ENCODE measurements around the gene OSBPL10. TPM values are rescaled to one million over a fixed set of nuclear protein-coding genes. Genes with fewer than 3 reads are reported as not detected.
A peak's percentile ranks its signal among the peaks of the same experiment; 100 is the strongest.

OSBPL10 gene
- total and polyA plus RNA-seq, 4 donors: 3.9 to 33.0 (median 13.1) TPM

DNA sequence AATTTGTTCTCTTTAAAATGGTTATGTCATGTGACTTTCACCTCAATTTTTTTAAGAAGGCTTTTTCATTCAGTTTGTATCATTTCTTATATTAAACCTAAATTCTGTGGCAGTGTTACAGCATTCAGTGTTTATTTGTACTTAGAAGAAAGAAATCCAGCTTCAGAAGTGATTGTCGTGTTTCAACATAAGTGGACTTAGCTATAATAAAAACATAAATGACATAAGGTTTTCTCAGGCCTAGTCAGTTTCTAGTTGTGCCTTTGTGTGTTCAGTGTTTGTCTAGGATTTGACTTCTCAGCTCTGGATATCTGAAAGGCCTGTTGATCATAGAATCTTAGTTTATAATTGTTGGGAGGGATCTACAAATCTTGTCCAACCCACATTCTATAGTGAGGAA lies 367.9 kb downstream of the OSBPL10 start:
- no peaks in the 10 kb centered on the region for H3K9me3 ChIP-seq (ENCODE audit: control insufficient read depth in 4 of 4, insufficient read depth in 3 of 4, low read length in 3 of 4)
- WGBS, 2 donors: 64 to 72% methylated on average over 1 of the region's 1 CpG
- no peak overlapping the region for H3K4me3 ChIP-seq
- peaks cover 0 to 2% (median 0%) of the 10 kb centered on the region in 4 donors for H3K36me3 ChIP-seq (ENCODE audit: control insufficient read depth in 4 of 4, insufficient read depth in 4 of 4, low read length in 4 of 4)
- H3K27me3 ChIP-seq (ENCODE audit: control insufficient read depth in 3 of 3, insufficient read depth in 3 of 3, low read length in 2 of 3): no peaks in the 10 kb centered on the region
- TF ChIP-seq, protein P1, sequence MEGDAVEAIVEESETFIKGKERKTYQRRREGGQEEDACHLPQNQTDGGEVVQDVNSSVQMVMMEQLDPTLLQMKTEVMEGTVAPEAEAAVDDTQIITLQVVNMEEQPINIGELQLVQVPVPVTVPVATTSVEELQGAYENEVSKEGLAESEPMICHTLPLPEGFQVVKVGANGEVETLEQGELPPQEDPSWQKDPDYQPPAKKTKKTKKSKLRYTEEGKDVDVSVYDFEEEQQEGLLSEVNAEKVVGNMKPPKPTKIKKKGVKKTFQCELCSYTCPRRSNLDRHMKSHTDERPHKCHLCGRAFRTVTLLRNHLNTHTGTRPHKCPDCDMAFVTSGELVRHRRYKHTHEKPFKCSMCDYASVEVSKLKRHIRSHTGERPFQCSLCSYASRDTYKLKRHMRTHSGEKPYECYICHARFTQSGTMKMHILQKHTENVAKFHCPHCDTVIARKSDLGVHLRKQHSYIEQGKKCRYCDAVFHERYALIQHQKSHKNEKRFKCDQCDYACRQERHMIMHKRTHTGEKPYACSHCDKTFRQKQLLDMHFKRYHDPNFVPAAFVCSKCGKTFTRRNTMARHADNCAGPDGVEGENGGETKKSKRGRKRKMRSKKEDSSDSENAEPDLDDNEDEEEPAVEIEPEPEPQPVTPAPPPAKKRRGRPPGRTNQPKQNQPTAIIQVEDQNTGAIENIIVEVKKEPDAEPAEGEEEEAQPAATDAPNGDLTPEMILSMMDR (IDR thresholded peaks at IDR 0.05; ENCODE audit: control extremely low read depth, extremely low read depth): no peak
- peak in 2 of 3 donors; percentile 16 to 34 for DNase-seq
- no peak overlapping the region for H3K9ac ChIP-seq (ENCODE audit: insufficient read depth in 1 of 2, low read length in 2 of 2)
- H3K27ac ChIP-seq (ENCODE audit: low read depth in 1 of 2, low read length in 1 of 2): no peak overlapping the region
- H3K4me1 ChIP-seq (ENCODE audit: control insufficient read depth in 5 of 5, insufficient read depth in 5 of 5, low read length in 5 of 5): peaks cover 0 to 18% (median 0%) of the 10 kb centered on the region in 5 donors
- ATAC-seq (ENCODE audit: insufficient read depth, low FRiP score): no peak

Other genes starting within 250 kb of the OSBPL10 start
- gene ZNF860, start 488 bp upstream of the OSBPL10 start, total RNA-seq: 1 to 10 TPM; 2.4 to 2.6 TPM
- gene ZNF860, start 488 bp upstream of the OSBPL10 start, polyA plus RNA-seq: under 1 TPM; 0.35 to 0.53 TPM
- gene GPD1L, start 125.4 kb upstream of the OSBPL10 start, total RNA-seq: 10 to 100 TPM; 46.7 to 58.8 TPM
- 10 to 100 TPM; 20.5 to 27.4 TPM for gene GPD1L, start 125.4 kb upstream of the OSBPL10 start, polyA plus RNA-seq